Stimulated activated CD4-positive, alpha-beta T cell treated with anti-CD3 and anti-CD28 coated beads, Interleukin-4, amount 100 ng/mL, for 4 hours (primary cell): Measurements from ENCODE around the gene ARHGEF17.
A peak's percentile ranks its signal among the peaks of the same experiment; 100 is the strongest.

Experiments
- DNase-seq, 2 experiments: peaks; one replicate each; pipeline ENCODE4 v3.0.0-alpha.2; 2020

Gene ARHGEF17

GRCh38 chr11:73293356-73293936 is 14.6 kb upstream of the ARHGEF17 start:
- DNase-seq: no peak

DNA sequence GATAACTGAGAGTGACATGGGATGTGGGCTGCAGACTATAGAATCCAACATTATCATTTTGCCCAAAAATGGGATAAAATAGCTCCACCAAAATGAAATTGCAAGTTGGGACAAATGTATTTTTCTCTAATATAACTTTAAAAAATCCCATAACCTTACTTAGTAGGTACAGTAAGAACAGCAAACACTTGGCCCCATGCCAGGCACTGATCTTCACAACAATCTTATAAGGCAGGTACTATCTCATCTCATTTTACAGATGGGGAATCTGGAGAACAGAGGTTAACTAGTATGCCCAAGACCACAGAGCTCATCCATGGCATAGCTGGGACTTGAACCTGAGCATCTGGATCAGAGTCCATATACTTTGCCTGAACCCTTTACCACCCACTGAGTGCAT is 13.5 kb upstream of the ARHGEF17 start:
- no peak for DNase-seq

DNA sequence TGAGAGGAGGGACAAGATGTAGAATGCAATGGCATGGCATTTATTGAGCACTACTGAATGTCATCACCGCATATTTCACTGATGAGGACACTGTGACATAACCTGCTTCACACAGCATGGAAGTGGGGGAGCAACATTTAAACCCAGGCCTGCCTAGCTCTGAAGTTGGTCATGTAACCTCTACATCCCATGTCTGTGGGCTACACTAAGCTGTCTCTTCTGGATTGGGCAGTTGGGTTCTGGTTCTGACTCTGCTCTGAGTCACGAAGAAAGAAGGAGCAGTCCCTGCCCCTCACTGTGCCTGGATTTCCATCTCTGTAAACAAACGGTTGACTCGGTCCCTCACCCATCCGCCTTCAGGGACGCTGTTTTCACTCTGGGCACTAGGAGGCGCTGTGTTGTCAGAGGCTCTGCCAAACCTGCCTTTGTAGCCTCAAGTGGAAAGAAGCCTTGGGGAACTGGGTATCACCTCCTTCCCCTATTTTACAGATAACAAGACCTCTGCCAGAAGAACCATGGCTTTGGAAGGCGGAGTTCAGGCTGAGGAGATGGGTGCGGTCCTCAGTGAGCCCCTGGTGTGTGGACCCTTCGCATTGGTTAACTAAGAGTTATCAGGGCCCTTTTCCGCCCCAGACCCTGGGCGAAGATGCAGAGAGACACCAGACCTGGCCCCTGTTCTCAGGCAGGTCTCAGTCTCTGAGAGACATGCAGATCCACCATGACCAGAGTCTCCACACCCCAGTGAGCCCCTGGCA is 12.7 kb upstream of the ARHGEF17 start:
- DNase-seq: peak; percentile 60 to 68

GRCh38 chr11:73295996-73296318 is 12.1 kb upstream of the ARHGEF17 start:
- no peak for DNase-seq

GRCh38 chr11:73296501-73297230 is 11.4 kb upstream of the ARHGEF17 start:
- DNase-seq: no peak

- DNase-seq: no peak
Measured at GRCh38 chr11:73297231-73297590, 10.9 kb upstream of the ARHGEF17 start.

- no peak for DNase-seq
Measured at GRCh38 chr11:73297702-73298101, 10.4 kb upstream of the ARHGEF17 start.

DNA sequence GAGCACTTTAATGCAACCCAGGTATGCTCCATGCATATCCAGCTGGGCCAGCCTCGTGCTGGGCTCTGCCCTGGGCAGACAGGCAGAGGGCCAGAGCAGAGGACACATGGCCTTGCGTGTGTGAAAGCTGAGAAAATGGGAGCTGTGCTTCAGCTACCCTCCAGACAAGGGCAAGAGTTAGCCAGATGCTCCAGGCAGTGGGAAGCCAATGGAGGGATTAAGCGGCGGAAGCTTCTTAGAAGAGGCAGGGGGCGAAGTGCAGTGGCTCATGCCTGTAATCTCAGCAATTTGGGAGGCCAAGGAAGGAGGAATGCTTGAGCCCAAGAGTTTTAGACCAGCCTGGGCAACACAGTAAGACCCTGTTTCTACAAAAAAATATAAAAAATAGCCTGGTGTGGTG is 9.8 kb upstream of the ARHGEF17 start:
- DNase-seq: no peak

DNA sequence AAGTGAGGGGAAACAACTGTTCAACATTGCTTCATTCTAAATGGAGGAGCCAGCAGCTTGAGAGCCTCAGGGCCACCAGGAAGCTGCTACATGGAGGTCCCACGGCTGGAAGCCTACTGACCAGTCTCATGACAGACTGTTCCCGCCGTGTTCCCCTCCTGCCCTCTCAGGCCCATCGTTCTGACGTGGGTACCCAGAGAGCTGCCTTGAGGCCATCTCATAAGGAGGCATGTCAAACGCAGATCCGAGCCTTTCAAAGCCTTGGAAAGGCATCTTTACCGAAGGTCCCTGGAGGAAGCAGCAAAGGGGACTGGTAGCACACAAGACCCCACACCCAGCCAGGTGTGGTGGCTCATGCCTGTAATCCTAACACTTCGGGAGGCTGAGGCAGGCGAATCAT is 8.3 kb upstream of the ARHGEF17 start:
- no peak for DNase-seq

- DNase-seq: no peak
Measured at GRCh38 chr11:73306069-73306841, 1.8 kb upstream of the ARHGEF17 start.

GRCh38 chr11:73306977-73307322 is 1.1 kb upstream of the ARHGEF17 start:
- no peak for DNase-seq

- DNase-seq: peak; percentile 84 to 89
Measured at GRCh38 chr11:73307323-73308002, 613 bp upstream of the ARHGEF17 start.

GRCh38 chr11:73308961-73309919 is 1.2 kb downstream of the ARHGEF17 start:
- no peak for DNase-seq

DNA sequence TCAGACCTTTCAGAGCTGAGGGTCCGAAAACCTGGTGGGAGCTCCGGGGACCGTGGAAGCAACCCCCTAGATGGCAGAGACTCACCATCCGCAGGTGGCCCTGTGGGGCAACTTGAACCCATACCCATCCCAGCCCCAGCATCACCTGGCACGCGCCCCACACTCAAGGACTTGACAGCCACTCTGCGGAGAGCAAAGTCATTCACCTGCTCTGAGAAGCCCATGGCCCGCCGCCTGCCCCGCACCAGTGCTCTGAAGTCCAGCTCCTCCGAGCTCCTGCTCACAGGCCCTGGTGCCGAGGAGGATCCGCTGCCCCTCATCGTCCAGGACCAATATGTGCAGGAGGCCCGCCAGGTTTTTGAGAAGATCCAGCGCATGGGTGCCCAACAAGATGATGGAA is 2.0 kb downstream of the ARHGEF17 start:
- DNase-seq: no peak

GRCh38 chr11:73310661-73311393 is 2.8 kb downstream of the ARHGEF17 start:
- DNase-seq: no peak

- no peak for DNase-seq
Measured at GRCh38 chr11:73311394-73311869, 3.4 kb downstream of the ARHGEF17 start.

GRCh38 chr11:73312036-73312435 is 4.0 kb downstream of the ARHGEF17 start:
- DNase-seq: no peak

GRCh38 chr11:73312851-73313327 is 4.8 kb downstream of the ARHGEF17 start:
- DNase-seq: no peak

DNA sequence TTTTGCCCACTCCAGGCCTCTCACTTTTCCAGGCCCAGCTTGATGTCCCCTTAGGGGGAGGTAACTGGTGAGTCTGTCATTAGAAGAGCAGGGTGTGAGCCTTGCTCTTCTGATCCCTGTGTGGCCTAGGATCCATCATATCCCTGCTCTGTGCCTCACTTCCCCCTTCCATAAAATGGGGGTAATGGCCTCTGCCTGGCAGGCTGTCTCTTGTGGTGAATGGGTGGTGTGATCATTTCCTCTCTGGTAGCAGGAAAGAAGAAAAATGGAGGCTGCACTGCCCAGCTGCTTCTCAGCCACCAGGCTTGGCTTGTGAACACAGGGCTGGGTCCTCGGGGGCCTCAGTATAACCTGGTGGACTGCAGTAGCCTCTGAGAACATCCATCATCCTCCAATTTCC is 5.6 kb downstream of the ARHGEF17 start:
- no peak for DNase-seq

GRCh38 chr11:73314117-73314961 is 6.3 kb downstream of the ARHGEF17 start:
- no peak for DNase-seq
